Activated effector memory CD4-positive, alpha-beta T cell treated with anti-CD3 and anti-CD28 coated beads, Interleukin-2, amount 50 U/mL, for 16 hours (primary cell): ENCODE measurements around the gene PSME3IP1.
A peak's percentile ranks its signal among the peaks of the same experiment; 100 is the strongest.
"Not testable (repeated sequence)": the region's sequence is repeated elsewhere in the genome, so short reads cannot be mapped to it uniquely, and the experiment has no call there.

Experiments used
- DNase-seq: peaks from one replicate; pipeline ENCODE4 v3.0.0-alpha.2; 2020

The PSME3IP1 gene, protein sequence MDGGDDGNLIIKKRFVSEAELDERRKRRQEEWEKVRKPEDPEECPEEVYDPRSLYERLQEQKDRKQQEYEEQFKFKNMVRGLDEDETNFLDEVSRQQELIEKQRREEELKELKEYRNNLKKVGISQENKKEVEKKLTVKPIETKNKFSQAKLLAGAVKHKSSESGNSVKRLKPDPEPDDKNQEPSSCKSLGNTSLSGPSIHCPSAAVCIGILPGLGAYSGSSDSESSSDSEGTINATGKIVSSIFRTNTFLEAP

DNA sequence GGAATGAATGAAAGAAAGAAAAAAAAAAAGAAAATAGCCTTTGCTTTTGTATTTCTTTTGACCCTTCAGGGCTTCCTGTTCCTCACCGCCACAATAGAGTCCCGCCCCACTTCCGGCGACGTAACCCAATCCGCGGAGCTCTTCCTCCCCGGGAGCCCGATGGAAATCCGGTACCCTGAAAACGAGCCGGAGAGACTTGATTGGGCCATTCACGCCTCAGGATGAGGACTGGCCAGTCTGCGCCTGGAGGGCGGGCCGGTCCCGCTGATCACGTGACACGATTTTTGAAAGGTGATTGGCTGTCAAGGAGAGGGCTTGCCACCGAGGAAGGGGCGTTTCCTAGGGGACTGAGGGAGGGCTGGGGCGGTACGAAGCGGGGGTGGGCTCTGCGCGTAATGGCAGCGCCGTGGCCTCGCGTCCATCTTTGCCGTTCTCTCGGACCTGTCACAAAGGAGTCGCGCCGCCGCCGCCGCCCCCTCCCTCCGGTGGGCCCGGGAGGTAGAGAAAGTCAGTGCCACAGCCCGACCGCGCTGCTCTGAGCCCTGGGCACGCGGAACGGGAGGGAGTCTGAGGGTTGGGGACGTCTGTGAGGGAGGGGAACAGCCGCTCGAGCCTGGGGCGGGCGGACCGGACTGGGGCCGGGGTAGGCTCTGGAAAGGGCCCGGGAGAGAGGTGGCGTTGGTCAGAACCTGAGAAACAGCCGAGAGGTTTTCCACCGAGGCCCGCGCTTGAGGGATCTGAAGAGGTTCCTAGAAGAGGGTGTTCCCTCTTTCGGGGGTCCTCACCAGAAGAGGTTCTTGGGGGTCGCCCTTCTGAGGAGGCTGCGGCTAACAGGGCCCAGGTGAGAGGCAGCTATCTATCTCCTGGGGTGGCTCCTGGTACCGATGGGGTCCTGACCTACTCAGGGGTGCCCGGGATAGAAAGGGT lies at the start of gene PSME3IP1, which contains the start of gene RSPRY1:
Gene PSME3IP1 (minus strand): TSS at position 95 of the 927 bp plus-strand sequence. CDS start 12,185 bp downstream, outside the sequence.
Gene RSPRY1 (plus strand): TSS at position 385 of the 927 bp plus-strand sequence. CDS start 18,330 bp downstream, outside the sequence.
- peak; percentile 99 for DNase-seq

DNA sequence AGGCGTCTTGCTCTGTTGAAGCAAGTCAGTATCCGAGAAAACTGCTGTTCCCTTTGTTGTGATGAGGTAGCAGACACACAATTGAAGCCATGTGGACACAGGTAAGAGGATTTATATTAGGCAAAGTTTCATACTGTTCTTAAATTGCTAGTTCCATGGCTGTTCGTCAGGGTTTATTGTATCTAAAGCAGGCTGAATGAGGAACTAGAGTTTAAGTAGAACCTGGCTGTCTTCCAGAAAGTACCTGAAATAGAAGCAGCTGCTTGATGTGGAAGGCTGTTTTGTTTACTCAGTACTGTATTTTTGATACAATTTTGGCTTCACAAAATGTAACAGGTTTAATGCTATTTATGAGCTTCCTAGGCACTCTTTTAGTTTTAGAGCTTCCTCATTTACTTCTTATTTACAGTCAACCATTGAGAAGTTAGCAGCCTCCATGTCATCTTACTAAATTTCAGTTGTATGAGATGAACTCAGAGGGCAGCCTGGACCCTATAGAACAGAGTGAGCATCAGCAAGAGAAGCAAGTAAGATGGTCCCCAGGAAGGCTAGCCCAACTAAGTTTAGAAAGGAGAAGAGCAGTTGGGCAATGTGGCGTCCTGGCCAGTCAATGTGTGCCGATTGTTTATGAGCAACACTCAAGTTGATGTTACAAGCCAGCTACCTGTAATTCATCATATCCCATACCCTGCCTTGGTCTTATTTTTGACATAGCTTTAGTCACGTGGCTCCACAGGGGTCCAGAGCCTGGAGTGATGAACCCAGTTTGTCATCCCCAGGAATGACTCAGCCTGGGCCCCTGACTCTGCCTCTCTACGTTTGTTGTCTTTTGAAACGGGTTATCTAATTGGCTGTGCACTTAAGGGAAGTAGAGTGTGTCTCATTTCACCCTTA lies 49.5 kb upstream of the PSME3IP1 start:
- no peak for DNase-seq

DNA sequence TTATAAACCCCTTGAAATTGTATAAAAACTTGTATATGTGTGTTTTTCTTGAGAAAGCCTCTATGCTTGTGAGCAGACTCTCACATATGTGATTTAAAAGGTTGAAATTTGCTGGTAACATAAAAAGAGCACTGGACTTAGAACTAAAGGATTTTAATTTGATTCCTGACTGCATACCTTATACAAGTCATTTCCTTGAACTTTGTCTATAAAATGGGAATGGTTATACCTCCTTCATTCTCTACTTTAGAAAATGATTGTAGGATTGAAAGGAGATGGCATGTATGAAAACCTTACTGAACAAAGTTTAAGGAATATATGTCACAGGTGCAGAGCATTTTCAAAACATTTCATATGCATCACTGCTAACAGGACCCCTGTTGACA lies 48.9 kb upstream of the PSME3IP1 start:
- no peak for DNase-seq

DNA sequence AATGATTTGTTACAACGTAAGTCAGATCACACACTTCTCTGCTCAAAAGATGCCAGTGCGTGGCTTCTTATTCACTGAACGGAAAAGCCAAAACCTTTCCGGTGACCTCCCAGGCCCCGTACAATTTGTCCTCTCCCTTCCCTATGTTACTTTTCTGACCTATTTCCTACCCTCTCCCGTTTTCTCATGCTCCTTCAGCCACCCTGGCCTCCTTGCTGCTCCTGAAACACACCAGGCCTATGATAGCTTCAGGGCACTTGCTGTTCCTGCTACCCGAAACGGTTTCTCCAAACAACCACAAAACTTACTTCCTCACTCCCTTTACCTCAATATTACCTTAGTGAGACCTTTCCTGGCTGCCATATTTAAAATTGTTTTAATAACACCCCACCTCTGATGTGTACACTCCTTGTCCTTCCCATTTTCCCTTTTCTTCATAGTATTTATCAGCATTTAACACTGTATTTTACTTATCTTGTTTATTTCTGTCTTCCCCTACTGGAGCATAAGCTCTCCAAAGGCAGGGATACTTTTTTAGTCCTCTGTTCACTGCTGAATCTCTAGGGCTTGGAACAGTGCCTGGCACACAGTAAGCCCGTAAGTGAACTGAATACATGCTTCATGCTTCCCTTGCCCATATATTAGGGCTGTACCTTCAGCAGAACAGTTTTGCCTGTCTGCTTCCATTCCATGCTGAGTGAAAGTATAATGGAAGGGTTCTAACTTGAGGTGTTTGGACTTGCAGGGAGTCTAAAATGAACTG lies 48.3 kb upstream of the PSME3IP1 start:
- DNase-seq, result no peak

DNA sequence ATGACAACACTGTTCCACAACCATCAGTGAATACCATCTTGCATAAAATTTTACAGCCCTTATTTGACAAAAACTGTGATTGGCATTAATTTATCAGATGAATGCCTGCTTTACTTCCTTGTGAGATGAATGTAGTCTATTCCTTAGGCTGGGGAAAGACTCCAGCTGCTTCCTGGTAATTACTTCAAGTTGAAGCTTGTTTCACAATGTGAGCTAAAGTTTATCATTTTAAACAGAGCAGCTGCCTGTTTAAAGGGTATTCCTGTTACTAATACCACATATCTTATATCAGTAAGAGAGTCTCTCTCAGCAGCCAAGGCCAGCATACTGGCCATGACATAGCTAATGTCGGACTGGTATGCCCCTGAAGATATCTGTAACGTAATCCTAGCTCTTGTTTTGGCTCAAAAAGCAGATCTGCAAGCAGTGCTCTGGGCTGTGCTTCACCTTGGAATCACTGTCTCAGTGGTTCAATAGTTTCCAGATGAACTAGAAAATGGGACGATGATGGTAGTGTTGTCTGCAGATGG lies 46.0 kb upstream of the PSME3IP1 start:
- no peak for DNase-seq

DNA sequence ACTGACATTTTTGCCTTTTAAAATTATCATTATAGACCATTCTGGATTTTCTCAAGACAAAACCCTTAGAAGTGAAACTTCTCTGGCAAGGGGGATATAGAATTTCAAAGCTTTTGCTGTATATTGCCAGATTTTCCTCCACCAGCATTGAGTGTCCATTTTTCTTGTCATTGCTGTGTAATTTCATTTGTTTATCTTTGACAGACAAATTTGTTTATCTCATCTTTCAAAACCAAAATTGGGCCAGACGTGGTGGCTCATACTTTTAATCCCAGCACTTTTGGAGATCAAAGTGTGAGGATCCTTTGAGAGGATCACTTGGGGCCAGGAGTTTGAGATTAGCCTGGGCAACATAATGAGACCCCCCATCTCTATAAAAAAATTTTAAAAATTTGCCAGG lies 43.2 kb upstream of the PSME3IP1 start:
- no peak for DNase-seq

DNA sequence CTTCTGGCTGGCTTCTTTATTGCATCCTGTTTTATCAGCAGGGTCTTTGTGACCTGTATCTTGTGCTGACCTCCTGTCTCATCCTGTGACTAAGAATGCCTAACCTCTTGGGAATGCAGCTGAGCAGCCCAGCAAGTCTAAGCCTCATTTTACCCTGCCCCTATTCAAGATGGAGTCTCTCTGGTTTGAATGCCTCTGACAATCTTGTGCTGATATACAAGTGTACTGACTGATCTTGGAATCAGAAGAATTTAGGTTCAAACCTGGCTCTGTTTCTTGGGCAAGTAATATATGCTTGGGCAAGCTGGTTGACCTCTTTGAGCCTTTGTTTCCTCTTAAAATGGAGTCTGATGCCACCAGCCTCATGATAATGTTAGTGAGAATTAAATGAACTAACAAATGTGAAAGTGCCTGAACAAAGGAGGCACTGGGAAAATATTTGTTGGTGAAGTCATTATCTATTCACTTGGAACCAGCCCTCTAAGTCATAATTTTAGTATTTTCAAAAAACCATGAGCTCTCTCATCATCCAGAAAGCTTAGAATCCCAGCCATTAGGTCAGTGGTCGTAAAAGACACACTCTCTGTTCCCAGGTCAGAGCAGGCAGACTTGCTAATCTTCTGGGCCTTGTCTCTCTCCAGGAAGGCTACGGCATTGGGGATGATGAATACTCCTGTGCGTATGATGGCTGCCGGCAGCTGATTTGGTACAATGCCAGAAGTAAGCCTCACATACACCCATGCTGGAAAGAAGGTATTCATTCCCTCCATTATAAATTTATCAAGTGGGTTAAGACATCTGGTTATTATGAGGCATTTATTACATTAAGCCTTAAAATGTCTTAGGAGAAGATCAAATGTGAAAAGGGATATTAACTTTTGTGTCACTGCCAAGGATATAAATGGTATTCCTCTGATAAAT lies 41.1 kb upstream of the PSME3IP1 start:
- no peak for DNase-seq

DNA sequence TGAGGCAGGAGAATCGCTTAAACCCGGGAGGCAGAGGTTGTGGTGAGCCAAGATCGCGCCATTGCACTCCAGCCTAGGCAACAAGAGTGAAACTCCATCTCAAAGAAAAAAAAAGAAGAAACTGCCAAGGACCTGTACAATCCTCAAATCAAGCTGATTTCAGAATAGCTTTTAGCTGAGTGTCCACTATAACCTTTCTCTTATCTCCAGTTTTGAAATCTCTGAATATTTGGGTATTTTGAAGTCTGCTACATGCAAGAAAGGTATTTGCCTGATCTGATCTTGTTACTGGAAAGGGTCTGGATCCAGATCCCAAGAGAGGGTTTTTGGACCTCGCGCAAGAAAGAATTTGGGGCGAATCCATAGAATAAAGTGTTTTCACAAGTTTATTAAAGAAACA lies 40.1 kb upstream of the PSME3IP1 start:
- no peak for DNase-seq

DNA sequence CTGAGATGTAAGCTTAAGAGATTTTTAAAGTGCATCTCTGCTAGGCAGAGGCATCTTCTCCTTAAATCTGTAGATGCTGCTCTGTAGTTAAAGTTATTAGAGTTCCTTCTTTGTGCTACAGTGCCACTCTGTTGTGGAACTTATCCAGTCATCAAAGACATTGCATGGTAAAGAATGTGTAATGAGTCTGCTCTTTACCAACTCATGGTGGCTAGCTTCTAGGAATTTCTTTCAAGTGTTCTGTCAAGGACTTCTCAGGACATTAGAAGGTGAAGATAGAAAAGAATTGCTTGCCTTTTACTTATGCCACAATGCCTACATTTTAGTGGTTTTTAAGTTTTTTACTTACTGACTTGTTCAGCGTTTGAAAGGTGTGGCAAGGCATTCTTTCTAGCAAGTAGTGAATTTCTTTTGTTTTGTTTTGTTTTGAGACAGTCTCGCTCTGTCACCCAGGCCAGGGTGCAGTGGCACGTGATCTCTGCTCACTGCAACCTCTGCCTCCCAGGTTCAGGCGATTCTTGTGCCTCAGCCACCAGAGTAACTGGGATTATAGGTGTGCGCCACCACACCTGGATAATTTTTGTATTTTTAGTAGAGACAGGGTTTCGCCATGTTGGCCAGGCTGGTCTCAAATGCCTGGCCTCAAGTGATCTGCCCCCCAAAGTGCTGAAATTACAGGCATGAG lies 39.0 kb upstream of the PSME3IP1 start:
- no peak for DNase-seq

DNA sequence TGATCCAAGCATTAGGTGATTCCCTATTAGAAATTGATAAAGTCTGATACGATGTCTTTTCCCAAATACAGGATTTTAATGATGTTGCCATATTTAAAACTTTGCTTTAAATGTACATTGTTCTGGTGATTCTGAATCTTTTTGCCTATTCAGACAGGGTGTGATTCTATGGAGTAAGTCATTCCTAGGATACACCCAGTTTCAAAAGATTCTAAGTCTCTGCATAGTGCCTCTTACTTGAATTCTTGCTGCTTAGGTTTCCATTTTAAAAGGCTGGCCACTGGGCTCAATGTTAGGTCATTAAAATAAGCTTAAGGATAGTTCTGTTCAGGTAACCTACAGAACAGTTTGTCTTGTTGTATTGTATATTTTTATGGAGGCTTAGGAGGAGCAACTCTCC lies 37.2 kb upstream of the PSME3IP1 start:
- DNase-seq, result no peak

DNA sequence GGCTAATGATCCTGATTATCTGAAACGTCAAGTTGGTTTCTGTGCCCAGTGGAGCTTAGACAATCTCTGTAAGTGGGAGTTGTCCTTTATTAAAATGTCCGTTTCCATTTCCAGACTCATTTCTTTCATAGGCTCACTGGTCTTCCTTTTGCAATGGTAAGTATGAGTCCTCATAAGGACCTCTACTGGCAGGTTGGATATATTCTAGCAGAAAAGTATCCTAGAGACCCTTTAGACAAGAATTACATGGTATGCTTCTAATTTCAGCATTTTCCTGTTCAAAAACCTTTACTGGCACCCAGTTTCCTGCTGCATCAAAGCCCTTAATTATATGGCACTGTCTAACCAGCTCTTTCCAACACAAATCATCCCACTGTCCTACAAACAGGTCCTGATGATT lies 31.1 kb upstream of the PSME3IP1 start:
- DNase-seq, result no peak

DNA sequence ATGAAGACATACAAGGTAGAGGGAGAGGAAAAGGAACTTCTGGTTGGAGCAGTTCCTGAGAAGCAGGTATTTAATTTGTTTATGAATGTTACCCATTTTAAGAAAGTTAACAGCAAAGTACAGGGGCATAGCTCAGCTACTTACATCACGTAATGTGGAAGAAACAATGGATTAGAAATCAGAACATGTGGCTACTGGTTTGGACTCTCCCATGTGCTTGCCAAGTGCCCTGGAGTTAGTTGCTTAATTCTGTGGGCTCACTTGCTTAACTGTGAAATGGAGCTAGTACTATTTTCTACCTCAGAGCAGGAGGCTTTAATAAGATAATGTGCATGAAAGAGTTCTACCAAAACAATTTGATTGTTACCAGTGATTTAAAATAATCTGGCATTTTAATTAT lies 27.6 kb upstream of the PSME3IP1 start:
- DNase-seq, result no peak

DNA sequence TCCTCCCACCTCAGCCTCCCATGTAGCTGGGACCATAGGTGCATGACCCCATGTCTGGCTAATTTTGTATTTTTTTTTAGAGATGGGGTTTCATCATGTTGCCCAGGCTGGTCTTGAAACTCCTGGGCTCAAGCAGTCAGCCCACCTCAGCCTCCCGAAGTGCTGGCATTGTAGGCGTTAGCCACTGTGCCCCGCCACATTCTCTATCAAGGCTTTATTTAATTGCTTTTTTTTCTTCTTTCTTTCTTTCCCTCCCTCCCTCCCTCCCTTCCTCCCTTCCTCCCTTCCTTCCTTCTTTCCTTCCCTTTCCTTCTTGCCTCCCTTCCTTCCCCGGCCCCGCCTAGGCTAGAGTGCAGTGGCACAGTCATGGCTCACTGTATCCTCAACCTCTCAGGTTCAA lies 23.9 kb upstream of the PSME3IP1 start:
- no peak for DNase-seq

DNA sequence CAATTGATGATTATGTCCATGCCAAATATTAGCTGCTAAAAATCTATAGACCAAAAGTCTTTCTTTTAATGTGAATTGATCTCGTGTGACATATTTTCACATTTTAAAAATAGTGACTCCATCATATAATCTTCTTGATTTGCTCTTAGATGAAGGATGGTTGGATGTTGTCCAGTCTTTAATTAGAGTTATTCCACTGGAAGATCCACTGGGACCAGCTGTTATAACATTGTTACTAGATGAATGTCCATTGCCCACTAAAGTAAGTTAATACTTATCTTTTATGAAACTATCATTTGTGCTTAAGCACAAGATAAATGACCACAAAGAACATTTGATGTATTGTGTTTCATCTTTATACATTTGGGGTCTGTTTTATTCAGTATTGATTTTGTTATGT lies 23.1 kb upstream of the PSME3IP1 start:
- no peak for DNase-seq

DNA sequence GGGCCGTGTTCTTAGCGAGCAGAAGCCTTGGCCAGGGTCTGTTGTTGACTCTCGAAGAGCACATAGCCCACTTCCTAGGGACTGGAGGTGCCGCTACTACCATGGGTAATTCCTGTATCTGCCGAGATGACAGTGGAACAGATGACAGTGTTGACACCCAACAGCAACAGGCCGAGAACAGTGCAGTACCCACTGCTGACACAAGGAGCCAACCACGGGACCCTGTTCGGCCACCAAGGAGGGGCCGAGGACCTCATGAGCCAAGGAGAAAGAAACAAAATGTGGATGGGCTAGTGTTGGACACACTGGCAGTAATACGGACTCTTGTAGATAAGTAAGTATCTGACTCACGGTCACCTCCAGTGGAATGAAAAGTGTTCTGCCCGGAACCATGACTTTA lies 18.8 kb upstream of the PSME3IP1 start:
- no peak for DNase-seq

DNA sequence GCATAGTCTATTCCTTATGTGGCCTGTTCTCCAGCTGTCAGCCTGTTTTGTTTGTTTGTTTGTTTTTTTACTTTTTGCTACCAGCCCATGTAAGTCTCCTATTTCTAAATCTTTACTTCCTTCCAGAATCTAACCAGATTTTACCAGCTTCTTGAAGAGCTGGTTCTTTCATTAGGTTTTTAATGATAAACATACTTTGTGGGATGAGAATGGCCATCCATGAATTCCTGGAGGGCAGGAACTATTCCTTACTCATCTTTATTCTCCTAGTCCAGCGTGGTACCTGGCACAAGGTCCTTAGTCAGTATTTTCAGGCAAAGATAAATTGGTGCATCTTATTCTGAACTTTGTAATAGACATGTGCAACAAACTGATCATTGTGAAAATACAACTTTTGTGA lies 17.6 kb upstream of the PSME3IP1 start:
- DNase-seq, result no peak

DNA sequence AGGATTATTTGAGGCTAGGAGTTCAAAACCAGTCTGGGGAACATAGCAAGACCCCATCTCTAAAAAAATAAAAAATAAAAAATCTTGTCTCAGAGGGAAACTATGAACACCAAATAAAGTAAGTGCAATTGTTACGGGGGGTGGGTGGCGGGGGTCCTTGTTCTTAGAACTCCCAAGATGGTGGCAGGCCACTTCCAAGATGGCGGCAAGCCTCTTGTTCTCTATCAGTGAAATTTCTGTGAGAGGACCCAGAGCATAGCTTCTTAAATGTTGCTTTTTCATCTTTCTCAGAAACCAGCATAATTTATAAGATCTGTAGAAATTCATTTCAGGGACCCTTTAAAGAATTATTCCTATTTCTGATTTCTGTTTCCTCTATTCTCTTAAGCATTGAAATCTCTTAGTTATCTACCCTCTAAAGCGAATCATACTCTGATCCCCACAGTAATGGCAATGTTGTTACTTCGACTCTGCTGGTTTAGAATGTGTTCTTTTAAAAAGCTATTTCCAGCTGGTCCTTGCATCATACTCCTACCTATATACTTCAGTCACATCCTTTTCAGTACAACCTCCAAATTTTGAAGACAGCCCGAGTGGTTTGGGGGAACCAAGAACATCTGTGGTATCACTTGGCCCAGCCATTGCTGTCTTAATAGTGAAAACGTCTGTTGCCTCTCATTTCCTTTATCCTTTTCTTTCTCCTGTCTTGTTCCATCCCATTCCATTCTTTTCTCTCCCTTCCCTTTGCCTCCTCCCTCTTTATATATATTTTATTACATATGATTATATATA lies 16.5 kb upstream of the PSME3IP1 start:
- no peak for DNase-seq

DNA sequence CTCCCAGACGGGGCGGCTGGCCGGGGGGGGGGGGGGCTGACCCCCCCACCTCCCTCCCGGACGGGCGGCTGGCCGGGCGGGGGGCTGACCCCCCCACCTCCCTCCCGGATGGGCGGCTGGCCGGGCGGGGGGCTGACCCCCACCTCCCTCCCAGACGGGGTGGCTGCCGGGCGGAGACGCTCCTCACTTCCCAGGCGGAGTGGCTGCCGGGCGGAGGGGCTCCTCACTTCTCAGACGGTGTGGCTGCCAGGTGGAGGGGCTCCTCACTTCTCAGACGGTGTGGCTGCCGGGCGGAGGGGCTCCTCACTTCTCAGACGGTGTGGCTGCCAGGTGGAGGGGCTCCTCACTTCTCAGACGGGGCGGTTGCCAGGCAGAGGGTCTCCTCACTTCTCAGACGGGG lies 15.1 kb upstream of the PSME3IP1 start:
- not testable (repeated sequence) for DNase-seq

DNA sequence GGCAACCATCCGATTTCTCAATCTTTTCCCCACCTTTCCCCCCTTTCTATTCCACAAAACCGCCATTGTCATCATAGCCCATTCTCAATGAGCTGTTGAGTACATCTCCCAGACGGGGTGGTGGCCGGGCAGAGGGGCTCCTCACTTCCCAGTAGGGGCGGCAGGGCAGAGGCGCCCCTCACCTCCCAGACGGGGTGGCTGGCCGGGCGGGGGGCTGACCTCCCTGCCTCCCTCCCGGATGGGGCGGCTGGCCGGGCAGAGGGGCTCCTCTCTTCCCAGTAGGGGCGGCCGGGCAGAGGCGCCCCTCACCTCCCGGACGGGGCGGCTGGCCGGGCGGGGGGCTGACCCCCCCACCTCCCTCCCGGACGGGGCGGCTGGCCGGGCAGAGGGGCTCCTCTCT lies 14.5 kb upstream of the PSME3IP1 start:
- DNase-seq, result not testable (repeated sequence)
